Cardiac fibroblast (primary cell): ENCODE data around the gene LRRC4C.
"Not testable (repeated sequence)": the region's sequence is repeated elsewhere in the genome, so short reads cannot be mapped to it uniquely, and the experiment has no call there.

Experiments
- DNase-seq, 2 donors: peaks; one replicate each; pipeline versions ENCODE4 v3.0.0 to v3.0.0-alpha.2; 2010; ENCODE audit warnings: low read depth in 2 of 2
- H3K4me3 ChIP-seq, 2 donors: replicated peaks in 1 of 2; 1 replicate in 1 of 2; 2 replicates in 1 of 2; pipeline ENCODE4 v1.5.1; 2011; ENCODE audit warnings: low read depth in 2 of 2, low read length in 2 of 2, mild to moderate bottlenecking in 2 of 2, moderate library complexity in 1 of 2
- CTCF ChIP-seq: IDR thresholded peaks from one replicate; pipeline ENCODE4 v1.5.1; 2011; ENCODE audit warnings: low read depth, mild to moderate bottlenecking, low read length, inconsistent platforms

Gene LRRC4C

DNA sequence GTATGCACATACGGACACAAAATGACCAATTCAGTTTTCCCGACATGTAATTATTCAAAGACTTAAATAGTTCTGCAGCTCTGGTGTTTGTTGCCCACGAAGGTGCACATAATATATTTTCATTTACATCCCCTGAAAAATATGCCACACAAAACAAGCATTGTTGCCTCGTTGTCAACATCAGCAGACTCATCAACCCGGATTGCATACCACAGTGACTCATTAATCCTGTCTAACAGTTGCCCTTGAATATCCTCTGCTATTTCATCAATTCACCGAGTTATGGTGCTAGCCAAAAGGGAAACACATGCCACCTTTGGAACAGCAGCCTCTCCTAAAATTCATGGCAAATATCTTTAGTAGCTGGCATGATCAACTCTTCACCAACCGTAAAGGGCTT lies 582.2 kb downstream of the LRRC4C start:
- DNase-seq = no peak
- no peak for TF ChIP-seq CTCF

DNA sequence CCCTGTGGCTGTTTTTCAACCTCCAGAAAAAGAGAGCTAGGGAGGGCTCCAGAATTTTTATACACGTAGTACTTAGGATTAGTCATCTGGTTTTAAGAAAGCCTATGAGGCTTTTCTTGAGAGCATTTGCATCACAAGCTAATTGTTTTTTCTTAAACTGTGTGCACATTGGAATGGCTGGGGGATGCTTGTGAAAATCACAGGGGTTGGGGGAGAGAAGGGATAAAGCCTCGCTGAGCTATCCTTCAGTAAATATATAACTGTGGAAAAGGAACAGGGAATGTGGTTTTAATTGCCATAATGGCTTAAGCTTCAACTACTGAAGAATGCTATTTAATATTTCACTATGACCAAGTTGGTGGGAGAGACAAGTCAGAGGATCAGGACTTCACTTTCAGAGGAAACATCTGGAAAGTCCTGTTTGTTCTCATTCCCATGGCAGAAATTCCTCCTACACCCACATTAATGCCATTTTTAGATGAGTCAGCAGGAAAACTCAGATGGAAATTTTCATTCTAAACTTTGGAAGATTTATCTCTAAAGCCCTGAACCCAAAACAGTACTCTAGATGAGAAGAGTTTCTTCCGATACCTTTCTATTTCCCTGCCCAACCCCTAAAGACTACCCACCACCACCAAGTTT lies 591.3 kb downstream of the LRRC4C start:
- no peak overlapping the region for H3K4me3 ChIP-seq
- no peak for DNase-seq
- no peak for TF ChIP-seq CTCF

More for the DNA sequence above, 582.2 kb downstream of the LRRC4C start:
- H3K4me3 ChIP-seq = no peak overlapping the region

DNA sequence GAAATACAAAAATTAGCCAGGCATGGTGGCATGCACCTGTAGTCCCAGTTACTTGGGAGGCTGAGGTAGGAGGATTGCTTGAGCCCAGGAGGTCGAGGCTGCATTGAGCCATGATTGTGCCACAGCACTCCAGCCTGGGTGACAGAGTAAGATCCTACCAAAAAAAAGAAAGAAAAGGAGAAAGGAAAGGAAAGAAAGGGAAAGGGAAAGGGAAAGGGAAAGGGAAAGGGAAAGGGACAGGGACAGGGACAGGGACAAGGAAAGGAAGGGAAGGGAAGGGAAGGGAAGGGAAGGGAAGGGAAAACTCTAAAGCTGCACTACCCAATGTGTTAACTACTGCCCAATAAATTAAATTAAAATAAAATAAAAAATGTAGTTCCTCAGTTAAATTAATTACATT lies 601.7 kb downstream of the LRRC4C start:
- DNase-seq, H3K4me3 ChIP-seq: not testable (repeated sequence)

DNA sequence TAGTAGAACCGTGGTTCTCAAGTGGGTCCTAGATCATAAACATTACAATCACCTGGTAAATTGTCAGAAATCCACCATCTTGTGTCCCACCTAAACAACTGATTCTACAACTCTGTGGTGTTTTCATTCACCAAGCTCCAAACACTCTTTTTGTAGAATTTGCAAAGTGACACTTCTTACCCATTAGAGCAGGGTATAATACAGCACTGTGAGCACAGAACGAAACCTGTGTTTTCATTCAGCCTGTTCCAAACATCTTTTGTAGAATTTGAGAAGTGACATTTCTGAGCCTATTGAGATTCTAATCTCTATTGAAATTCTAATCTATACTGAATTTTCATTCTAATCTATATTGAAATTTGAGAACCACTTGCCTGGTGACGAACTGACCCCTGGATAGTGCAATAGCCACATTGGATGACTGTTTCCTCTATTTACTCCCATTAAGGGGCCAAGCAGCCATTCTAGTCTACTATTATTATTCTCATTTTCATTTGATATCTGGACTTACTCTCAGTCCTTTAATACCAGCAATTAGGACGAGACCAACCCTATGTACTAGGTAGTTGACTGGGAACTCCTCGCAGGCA lies 616.6 kb downstream of the LRRC4C start:
- TF ChIP-seq CTCF = no peak
- no peak for DNase-seq
- no peak overlapping the region for H3K4me3 ChIP-seq

DNA sequence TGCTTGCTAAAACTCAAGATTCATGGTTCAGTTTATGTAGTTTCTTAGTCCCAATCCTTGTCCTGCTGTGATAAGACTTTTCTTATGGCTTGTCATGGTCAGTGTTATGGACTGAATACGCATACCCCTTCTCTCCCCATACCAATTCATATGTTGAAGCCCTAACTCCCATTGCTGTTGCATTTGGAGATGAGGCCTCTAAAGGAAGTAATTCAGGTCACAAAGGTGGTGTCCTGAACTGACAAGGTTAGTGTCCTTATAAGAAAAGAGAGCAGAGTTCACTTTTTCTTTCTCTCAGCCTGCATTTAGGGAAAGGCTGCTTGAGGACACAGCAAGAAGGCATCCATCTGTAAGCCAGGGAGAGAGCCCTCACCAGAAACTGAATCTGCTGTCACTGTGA lies 618.2 kb downstream of the LRRC4C start:
- TF ChIP-seq CTCF = no peak
- DNase-seq = no peak
- no peak overlapping the region for H3K4me3 ChIP-seq

DNA sequence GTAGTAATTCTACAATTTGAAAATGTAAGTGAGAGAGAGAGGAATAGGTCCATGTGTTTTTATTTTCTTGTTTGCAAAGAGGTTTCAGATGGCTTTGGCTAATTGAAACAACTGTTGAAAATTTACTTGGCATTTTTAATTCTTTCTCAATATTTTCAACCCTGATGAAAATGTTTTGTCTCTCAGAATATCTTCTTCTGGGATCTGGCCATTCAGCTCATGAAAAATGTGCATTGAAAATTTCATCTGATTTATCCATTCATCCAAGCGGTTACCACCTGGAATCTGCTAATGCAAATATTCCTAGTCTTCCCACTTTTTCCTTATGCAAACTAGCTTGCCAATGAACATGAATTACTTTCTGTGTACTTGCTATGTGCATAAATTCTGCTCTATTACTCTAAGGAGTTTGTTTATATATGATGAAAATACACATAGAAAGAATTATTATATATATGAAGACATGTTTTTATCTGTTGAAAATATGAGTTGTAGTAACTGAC lies 621.2 kb downstream of the LRRC4C start:
- no peak for DNase-seq
- no peak for TF ChIP-seq CTCF

DNA sequence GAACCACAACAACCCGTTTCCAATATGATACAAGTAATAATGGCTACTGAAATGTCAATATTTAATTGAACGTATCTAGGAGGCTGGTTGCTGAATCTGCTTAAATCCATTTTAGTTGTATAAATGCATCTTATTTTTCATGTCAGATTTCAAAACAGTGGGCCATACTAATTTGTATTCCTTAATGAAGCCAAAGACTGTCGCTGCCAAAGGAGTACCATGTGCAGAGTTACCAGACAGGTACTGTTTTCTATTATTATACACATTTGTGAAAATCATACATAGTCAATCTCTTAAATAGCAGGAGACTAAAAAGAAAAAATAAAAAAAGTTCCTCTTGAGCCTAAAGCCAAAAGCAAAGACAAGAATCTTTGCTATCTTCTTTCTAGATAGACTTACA lies 632.3 kb downstream of the LRRC4C start:
- no peak for TF ChIP-seq CTCF
- no peak for DNase-seq
- no peak overlapping the region for H3K4me3 ChIP-seq

More for the DNA sequence above, 621.2 kb downstream of the LRRC4C start:
- H3K4me3 ChIP-seq = no peak overlapping the region
